K562 (cell line): Measurements from ENCODE around the gene CCDC28B. TPM values are rescaled to one million over a fixed set of nuclear protein-coding genes. Genes with fewer than 3 reads are reported as not detected.

Source experiments
- CC2D1A ChIP-seq: fragments of 450-650 bp; IDR thresholded peaks from 2 replicates; pipeline ENCODE4 v1.6.1; 2017; ENCODE audit warnings: mild to moderate bottlenecking
- KHSRP ChIP-seq: fragments of 450-650 bp; IDR thresholded peaks from 2 replicates; pipeline ENCODE4 v1.6.1; 2017
- NFE2 ChIP-seq: IDR thresholded peaks from 2 replicates; pipeline ENCODE4 v1.6.1; 2014; ENCODE audit warnings: antibody characterized with exemption, low read depth
- NUFIP1 ChIP-seq: fragments of 450-650 bp; IDR thresholded peaks from 2 replicates; pipeline ENCODE4 v1.6.1; 2018; ENCODE audit not compliant: partially characterized antibody
- POLR2AphosphoS5 ChIP-seq: IDR thresholded peaks from 2 replicates; pipeline ENCODE4 v1.6.1; 2011; ENCODE audit warnings: mild to moderate bottlenecking, low read depth, low read length, moderate library complexity; ENCODE audit not compliant: control insufficient read depth, insufficient read depth
- PURB ChIP-seq: sonication (generic); formaldehyde crosslinking; IDR thresholded peaks from 2 replicates; pipeline ENCODE4 v1.9.0; 2021; ENCODE audit warnings: low read depth, mild to moderate bottlenecking, missing genetic modification reagents
- RFX5 ChIP-seq: IDR thresholded peaks from 2 replicates; pipeline ENCODE4 v1.6.1; 2011; ENCODE audit warnings: low read depth, mild to moderate bottlenecking, improper control_type of control experiment, low read length
- TRIM28 ChIP-seq: fragments of 450-650 bp; IDR thresholded peaks from 2 replicates; pipeline ENCODE4 v1.6.1; 2017
- ZNF644 ChIP-seq: fragments of 200-800 bp; sonication (Bioruptor generic); IDR thresholded peaks from 2 replicates; pipeline ENCODE4 v1.6.1; 2016; ENCODE audit warnings: low read depth, missing genetic modification characterization, missing compliant biosample characterization
- ZNF764 ChIP-seq: fragments of 250-450 bp; sonication (Bioruptor Pico); IDR thresholded peaks from 2 replicates; pipeline ENCODE4 v1.4.0; 2020; ENCODE audit warnings: low read depth, mild to moderate bottlenecking, moderate library complexity
- polyA plus RNA-seq, 8 experiments: library from polyadenylated mRNA; depleted of rRNA in 4 of 8; stranded (reverse) in 5 of 8; unstranded in 3 of 8; fragments of >200 nt; fragmentation: Nextera tagmentation in 2 of 8; fragmentation: Illumina TruSeq in 1 of 8; extraction: Ambion mirVana in 2 of 8; extraction: Trizol in 1 of 8; gene quantifications; 2 replicates each; pipeline versions ENCODE4 v1.2.1 to v1.2.3, GENCODE V29; 2011 to 2014; ENCODE audit warnings: inconsistent platforms in 1 of 8, missing spikeins in 1 of 8
- total RNA-seq, 7 experiments: library from RNA; depleted of rRNA in 6 of 7; stranded (reverse); fragments of >200 nt in 6 of 7; fragmentation: Illumina TruSeq in 2 of 7; extraction: Trizol in 2 of 7; gene quantifications; 2 replicates each; pipeline versions ENCODE4 v1.2.1 to v1.2.3, GENCODE V29; 2011 to 2021; ENCODE audit warnings: low replicate concordance in 1 of 7
- TF ChIP-seq, protein P1 (sequence below): fragments of 250-450 bp; sonication (Bioruptor Pico); IDR thresholded peaks from 2 replicates; pipeline ENCODE4 v1.4.0; 2020; ENCODE audit warnings: mild to moderate bottlenecking, moderate library complexity
- TF ChIP-seq, protein P2 (sequence below), 2 experiments: fragments of 450-650 bp; IDR thresholded peaks; 2 replicates each; pipeline ENCODE4 v1.6.1; 2018; ENCODE audit warnings: mild to moderate bottlenecking in 2 of 2, low read depth in 1 of 2; ENCODE audit not compliant: partially characterized antibody in 2 of 2
- TF ChIP-seq, protein P3 (sequence below): fragments of 250-450 bp; sonication (Bioruptor Pico); IDR thresholded peaks from 2 replicates; pipeline ENCODE4 v1.4.0; 2020; ENCODE audit warnings: mild to moderate bottlenecking, moderate library complexity
- TF ChIP-seq, protein P4 (sequence below): fragments of 250-450 bp; sonication (Bioruptor Pico); IDR thresholded peaks from 2 replicates; pipeline ENCODE4 v1.5.0; 2021; ENCODE audit warnings: mild to moderate bottlenecking, moderate library complexity

CCDC28B gene
- total and polyA plus RNA-seq, 9 of the 15 experiments (the other 6 are each of a cell fraction or from before 2014, with no cell fraction given), result 5.7 to 54.5 (median 31.7) TPM

DNA sequence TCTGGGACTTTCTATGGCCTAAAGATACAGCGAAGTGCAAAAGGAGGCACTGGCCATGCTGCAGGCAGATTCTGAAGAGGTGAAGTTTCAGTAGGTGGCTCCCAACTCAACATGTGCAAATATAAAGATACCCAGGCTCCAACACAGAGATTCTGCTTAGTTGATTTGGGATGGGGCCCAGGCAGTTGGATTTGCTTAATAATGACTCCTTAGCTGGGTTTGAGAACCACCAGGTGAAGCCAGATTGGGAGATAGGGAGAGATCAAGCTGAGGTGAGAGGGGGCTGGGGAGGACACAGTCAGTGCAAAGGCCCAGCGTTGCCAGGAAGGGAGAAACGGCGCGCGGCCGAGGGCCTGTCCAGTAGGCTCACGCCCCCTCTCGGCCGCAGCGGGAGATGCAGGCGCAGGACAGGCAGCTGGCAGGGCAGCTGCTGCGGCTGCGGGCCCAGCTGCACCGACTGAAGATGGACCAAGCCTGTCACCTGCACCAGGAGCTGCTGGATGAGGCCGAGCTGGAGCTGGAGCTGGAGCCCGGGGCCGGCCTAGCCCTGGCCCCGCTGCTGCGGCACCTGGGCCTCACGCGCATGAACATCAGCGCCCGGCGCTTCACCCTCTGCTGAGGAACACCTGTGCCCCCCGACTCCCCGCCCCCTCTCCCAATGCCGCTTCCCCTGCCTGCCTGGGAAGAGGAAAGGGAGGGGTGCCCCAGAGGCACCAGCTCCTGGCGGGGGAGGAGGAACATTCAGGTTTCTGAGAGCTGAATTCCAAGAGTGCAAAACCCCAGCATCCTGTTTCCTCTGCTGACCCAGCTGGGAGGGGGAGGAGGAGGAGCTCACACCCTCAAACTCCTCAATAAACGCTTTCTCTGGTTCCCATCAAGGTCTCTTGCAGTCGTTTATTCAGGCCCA is 47.8 kb downstream of the CCDC28B start (continued):
- TF ChIP-seq, protein P1, sequence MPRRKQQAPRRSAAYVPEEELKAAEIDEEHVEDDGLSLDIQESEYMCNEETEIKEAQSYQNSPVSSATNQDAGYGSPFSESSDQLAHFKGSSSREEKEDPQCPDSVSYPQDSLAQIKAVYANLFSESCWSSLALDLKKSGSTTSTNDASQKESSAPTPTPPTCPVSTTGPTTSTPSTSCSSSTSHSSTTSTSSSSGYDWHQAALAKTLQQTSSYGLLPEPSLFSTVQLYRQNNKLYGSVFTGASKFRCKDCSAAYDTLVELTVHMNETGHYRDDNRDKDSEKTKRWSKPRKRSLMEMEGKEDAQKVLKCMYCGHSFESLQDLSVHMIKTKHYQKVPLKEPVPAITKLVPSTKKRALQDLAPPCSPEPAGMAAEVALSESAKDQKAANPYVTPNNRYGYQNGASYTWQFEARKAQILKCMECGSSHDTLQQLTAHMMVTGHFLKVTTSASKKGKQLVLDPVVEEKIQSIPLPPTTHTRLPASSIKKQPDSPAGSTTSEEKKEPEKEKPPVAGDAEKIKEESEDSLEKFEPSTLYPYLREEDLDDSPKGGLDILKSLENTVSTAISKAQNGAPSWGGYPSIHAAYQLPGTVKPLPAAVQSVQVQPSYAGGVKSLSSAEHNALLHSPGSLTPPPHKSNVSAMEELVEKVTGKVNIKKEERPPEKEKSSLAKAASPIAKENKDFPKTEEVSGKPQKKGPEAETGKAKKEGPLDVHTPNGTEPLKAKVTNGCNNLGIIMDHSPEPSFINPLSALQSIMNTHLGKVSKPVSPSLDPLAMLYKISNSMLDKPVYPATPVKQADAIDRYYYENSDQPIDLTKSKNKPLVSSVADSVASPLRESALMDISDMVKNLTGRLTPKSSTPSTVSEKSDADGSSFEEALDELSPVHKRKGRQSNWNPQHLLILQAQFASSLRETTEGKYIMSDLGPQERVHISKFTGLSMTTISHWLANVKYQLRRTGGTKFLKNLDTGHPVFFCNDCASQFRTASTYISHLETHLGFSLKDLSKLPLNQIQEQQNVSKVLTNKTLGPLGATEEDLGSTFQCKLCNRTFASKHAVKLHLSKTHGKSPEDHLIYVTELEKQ (CRISPR knock-in tag), result no peak
- TF ChIP-seq CC2D1A, result peak; percentile 75
- no peak for TF ChIP-seq KHSRP
- no peak for TF ChIP-seq ZNF644
- 0 out of 2 replicates have a peak, but pooled peaks have one; percentile 73 for TF ChIP-seq TRIM28
- TF ChIP-seq, protein P2, sequence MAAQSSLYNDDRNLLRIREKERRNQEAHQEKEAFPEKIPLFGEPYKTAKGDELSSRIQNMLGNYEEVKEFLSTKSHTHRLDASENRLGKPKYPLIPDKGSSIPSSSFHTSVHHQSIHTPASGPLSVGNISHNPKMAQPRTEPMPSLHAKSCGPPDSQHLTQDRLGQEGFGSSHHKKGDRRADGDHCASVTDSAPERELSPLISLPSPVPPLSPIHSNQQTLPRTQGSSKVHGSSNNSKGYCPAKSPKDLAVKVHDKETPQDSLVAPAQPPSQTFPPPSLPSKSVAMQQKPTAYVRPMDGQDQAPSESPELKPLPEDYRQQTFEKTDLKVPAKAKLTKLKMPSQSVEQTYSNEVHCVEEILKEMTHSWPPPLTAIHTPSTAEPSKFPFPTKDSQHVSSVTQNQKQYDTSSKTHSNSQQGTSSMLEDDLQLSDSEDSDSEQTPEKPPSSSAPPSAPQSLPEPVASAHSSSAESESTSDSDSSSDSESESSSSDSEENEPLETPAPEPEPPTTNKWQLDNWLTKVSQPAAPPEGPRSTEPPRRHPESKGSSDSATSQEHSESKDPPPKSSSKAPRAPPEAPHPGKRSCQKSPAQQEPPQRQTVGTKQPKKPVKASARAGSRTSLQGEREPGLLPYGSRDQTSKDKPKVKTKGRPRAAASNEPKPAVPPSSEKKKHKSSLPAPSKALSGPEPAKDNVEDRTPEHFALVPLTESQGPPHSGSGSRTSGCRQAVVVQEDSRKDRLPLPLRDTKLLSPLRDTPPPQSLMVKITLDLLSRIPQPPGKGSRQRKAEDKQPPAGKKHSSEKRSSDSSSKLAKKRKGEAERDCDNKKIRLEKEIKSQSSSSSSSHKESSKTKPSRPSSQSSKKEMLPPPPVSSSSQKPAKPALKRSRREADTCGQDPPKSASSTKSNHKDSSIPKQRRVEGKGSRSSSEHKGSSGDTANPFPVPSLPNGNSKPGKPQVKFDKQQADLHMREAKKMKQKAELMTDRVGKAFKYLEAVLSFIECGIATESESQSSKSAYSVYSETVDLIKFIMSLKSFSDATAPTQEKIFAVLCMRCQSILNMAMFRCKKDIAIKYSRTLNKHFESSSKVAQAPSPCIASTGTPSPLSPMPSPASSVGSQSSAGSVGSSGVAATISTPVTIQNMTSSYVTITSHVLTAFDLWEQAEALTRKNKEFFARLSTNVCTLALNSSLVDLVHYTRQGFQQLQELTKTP (IDR thresholded peaks at IDR 0.05; ENCODE audit: low read depth in 1 of 2, partially characterized antibody in 2 of 2), result peak in 1 of 2 experiments; percentile 65
- TF ChIP-seq ZNF764 (CRISPR knock-in tag), result no peak
- TF ChIP-seq, protein P3, sequence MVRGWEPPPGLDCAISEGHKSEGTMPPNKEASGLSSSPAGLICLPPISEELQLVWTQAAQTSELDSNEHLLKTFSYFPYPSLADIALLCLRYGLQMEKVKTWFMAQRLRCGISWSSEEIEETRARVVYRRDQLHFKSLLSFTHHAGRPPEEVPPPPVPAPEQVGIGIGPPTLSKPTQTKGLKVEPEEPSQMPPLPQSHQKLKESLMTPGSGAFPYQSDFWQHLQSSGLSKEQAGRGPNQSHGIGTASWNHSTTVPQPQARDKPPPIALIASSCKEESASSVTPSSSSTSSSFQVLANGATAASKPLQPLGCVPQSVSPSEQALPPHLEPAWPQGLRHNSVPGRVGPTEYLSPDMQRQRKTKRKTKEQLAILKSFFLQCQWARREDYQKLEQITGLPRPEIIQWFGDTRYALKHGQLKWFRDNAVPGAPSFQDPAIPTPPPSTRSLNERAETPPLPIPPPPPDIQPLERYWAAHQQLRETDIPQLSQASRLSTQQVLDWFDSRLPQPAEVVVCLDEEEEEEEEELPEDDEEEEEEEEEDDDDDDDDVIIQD (CRISPR knock-in tag), result no peak
- TF ChIP-seq NFE2, result no peak
- no peak for TF ChIP-seq NUFIP1
- TF ChIP-seq, protein P4, sequence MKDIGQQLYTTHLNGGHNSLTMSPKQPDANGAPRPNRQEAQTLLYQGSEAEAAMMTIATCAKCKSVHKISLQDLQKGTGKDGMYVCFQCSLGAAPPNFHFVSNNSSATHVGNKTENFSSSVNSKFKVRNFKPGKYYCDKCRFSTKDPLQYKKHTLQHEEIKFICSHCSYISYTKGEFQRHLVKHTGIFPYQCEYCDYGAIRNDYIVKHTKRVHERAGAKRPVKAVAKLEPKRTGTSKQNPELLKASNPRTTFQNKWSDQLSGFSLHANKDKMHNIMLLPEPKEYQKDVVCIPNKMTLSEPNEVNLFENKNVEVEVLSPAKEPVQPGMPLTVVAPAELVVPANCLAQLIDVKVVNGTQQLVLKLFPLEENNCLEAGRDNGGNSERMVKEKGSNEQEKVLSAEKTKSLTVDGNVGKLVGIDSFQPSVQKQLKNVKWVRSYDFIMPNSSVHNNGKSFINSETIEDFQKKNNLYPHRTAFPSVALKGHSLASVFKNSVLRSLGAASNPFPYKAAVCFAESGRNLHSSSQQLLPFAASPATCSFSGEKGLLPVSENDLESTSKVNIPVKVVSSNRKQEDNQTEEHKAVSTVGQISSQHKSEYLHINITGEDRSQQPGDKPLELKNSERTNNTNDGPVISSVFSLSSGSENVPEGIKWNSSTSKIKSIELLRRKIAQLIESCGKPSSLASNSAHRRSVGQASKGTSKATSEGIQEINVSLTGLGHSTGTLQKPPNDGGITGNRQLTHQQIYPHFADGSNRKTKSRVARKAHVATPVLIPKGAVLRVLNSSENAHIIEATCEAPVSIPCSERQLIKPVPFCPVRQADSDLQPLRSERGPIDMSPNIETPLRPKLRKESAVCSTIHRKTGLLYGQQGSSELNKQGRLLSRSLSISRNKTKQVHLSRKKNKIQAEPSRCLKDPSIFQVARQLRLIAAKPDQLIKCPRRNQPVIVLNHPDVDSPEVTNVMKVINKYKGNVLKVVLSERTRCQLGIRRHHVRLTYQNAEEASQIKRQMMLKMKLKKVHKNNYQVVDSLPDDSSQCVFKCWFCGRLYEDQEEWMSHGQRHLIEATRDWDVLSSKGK, result no peak
- no peak for TF ChIP-seq PURB (CRISPR knock-in tag)
- TF ChIP-seq RFX5, result no peak
- no peak for TF ChIP-seq POLR2AphosphoS5
